ENCODE measurements around the gene ANKRD23.
A peak's percentile ranks its signal among the peaks of the same experiment; 100 is the strongest.

ANKRD23 gene

GRCh38 chr2:96870626-96871255 is 26.9 kb upstream of the ANKRD23 start:
- no peak for DNase-seq (ENCODE audit: low read depth in 2 of 2)

GRCh38 chr2:96869822-96870625 is 26.2 kb upstream of the ANKRD23 start, which contains the start of gene SEMA4C:
TSS of gene SEMA4C (minus strand) at chr2:96870080. CDS start at chr2:96867886, 2,194 bp downstream.
- no peak for TF ChIP-seq CTCF (IDR thresholded peaks at IDR 0.05; ENCODE audit: low read depth, low read length)
- peak within 1 kb of the TSS; percentile 85 to 87 for H3K4me3 ChIP-seq (replicated peaks in 1 of 2; ENCODE audit: low read depth in 2 of 2, low read length in 2 of 2)
- DNase-seq (ENCODE audit: low read depth in 2 of 2): peak; percentile 31 to 53

More at GRCh38 chr2:96870626-96871255, 26.9 kb upstream of the ANKRD23 start:
- TF ChIP-seq CTCF (IDR thresholded peaks at IDR 0.05; ENCODE audit: low read depth, low read length): no peak
- H3K4me3 ChIP-seq (replicated peaks in 1 of 2; ENCODE audit: low read depth in 2 of 2, low read length in 2 of 2): peak overlapping the region; percentile 47 to 85

- TF ChIP-seq CTCF (IDR thresholded peaks at IDR 0.05; ENCODE audit: low read depth, low read length): no peak
- H3K4me3 ChIP-seq (replicated peaks in 1 of 2; ENCODE audit: low read depth in 2 of 2, low read length in 2 of 2): peak overlapping the region; percentile 85 to 87
- peak; percentile 65 to 91 for DNase-seq (ENCODE audit: low read depth in 2 of 2)
These were observed 25.5 kb upstream of the ANKRD23 start for GRCh38 chr2:96869281-96869821.

- peak; percentile 25 for TF ChIP-seq CTCF (IDR thresholded peaks at IDR 0.05; ENCODE audit: low read depth, low read length)
- peak overlapping the region; percentile 85 to 87 for H3K4me3 ChIP-seq (replicated peaks in 1 of 2; ENCODE audit: low read depth in 2 of 2, low read length in 2 of 2)
- DNase-seq (ENCODE audit: low read depth in 2 of 2): peak; percentile 88 to 97
These were observed 24.9 kb upstream of the ANKRD23 start for GRCh38 chr2:96868555-96869280.

- peak in 1 of 2 donors; percentile 36 for DNase-seq (ENCODE audit: low read depth in 2 of 2)
- no peak for TF ChIP-seq CTCF (IDR thresholded peaks at IDR 0.05; ENCODE audit: low read depth, low read length)
- H3K4me3 ChIP-seq (replicated peaks in 1 of 2; ENCODE audit: low read depth in 2 of 2, low read length in 2 of 2): peak overlapping the region; percentile 85 to 87
These were observed 24.1 kb upstream of the ANKRD23 start for GRCh38 chr2:96867756-96868554.
